A673 (cell line): ENCODE data around the gene NSUN6. TPM values are rescaled to one million over a fixed set of nuclear protein-coding genes. Genes with fewer than 3 reads are reported as not detected.
"Not testable (repeated sequence)": the region's sequence is repeated elsewhere in the genome, so short reads cannot be mapped to it uniquely, and the experiment has no call there.

Source experiments
- BruUV-seq: library from RNA; stranded (reverse); fragments of 400-500 nt; replicated peaks from 2 replicates; lab custom pipeline; 2021; lab: Mats Ljungman, UMichigan
- CTCF ChIA-PET: fragments of 300-600 bp; sonication (Branson Sonifier 250); formaldehyde crosslinking; loops from one replicate; lab custom pipeline; 2022; ENCODE audit warnings: antibody characterized with exemption; lab: Charles Lee
- POLR2A ChIA-PET: fragments of 300-600 bp; sonication (Branson Sonifier 250); formaldehyde crosslinking; loops from one replicate; lab custom pipeline; 2022; ENCODE audit warnings: antibody characterized with exemption; ENCODE audit not compliant: low non-redundant PET; lab: Charles Lee
- DNase-seq: peaks from one replicate; pipeline ENCODE4 v3.0.0-alpha.2; 2015; ENCODE audit warnings: low spot score
- H3K27ac ChIP-seq: fragments of 200-600 bp; sonication (generic); 2 replicates; pipeline ENCODE4 v1.5.1; 2016; ENCODE audit warnings: mixed run types, low read depth, mild to moderate bottlenecking, mixed read lengths, antibody characterized with exemption, low read length; ENCODE audit not compliant: poor library complexity, severe bottlenecking
- H3K27me3 ChIP-seq: fragments of 200-600 bp; sonication (generic); replicated peaks from 2 replicates; pipeline ENCODE4 v1.6.1; 2017; ENCODE audit warnings: mixed run types, low read depth, mild to moderate bottlenecking, mixed read lengths, antibody characterized with exemption, low read length; ENCODE audit not compliant: insufficient read depth, poor library complexity
- H3K36me3 ChIP-seq: fragments of 200-600 bp; sonication (generic); 2 replicates; pipeline ENCODE4 v1.6.1; 2016; ENCODE audit warnings: mixed run types, mild to moderate bottlenecking, mixed read lengths, antibody characterized with exemption, low read length; ENCODE audit not compliant: insufficient read depth, poor library complexity, severe bottlenecking
- H3K4me1 ChIP-seq: fragments of 200-600 bp; sonication (generic); 2 replicates; pipeline ENCODE4 v1.6.1; 2017; ENCODE audit warnings: mixed run types, mild to moderate bottlenecking, mixed read lengths, antibody characterized with exemption, low read length; ENCODE audit not compliant: insufficient read depth, poor library complexity, severe bottlenecking
- H3K4me3 ChIP-seq: fragments of 200-600 bp; sonication (generic); 2 replicates; pipeline ENCODE4 v1.5.1; 2016; ENCODE audit warnings: low read depth, mixed run types, mild to moderate bottlenecking, mixed read lengths, low read length; ENCODE audit not compliant: poor library complexity, severe bottlenecking
- H3K9me3 ChIP-seq: fragments of 200-600 bp; sonication (generic); 2 replicates; pipeline ENCODE4 v1.6.1; 2016; ENCODE audit warnings: mixed run types, low read depth, mild to moderate bottlenecking, mixed read lengths, antibody characterized with exemption, low read length; ENCODE audit not compliant: poor library complexity, severe bottlenecking
- CTCF ChIP-seq: fragments of 300-800, 200-600 bp; sonication (generic); conservative IDR thresholded peaks from 2 replicates; pipeline ENCODE4 v1.5.1; 2017; ENCODE audit warnings: low read depth, mild to moderate bottlenecking, antibody characterized with exemption, low read length, moderate library complexity, mixed read lengths
- EZH2 ChIP-seq: fragments of 200-600 bp; sonication (generic); IDR thresholded peaks from 2 replicates; pipeline ENCODE4 v1.6.1; 2017; ENCODE audit warnings: borderline replicate concordance, low read depth, mild to moderate bottlenecking, mixed read lengths, antibody characterized with exemption, low read length; ENCODE audit not compliant: poor library complexity, severe bottlenecking
- intact Hi-C: fragments of 100-400 bp; cut with micrococcal nuclease; formaldehyde crosslinking; loops from one replicate; pipeline ENCODE4 v1.10.0; 2022; ENCODE audit not compliant: unreplicated experiment
- total RNA-seq: library from RNA; stranded (reverse); gene quantifications from 2 replicates; pipeline ENCODE4 v1.2.3, GENCODE V29; 2021

Gene NSUN6
- total RNA-seq, 1 experiment from 2014 or later: 16.4 TPM

- ChIA-PET POLR2A (no interaction called here), CTCF (no interaction called here)
- H3K27ac ChIP-seq: no peak overlapping the region
- H3K9me3 ChIP-seq: no peaks in the 10 kb centered on the region
- intact Hi-C loops: no loop called here
- H3K36me3 ChIP-seq: no peaks in the 10 kb centered on the region
- TF ChIP-seq CTCF (no peak), EZH2 (no peak)
- H3K4me3 ChIP-seq: no peak overlapping the region
- no peaks in the 10 kb centered on the region for H3K27me3 ChIP-seq
- no peak for DNase-seq
- no TSS peak for BruUV-seq
- H3K4me1 ChIP-seq: peaks cover 5% of the 10 kb centered on the region
Observed at GRCh38 chr10:18635995-18636394, 15.4 kb downstream of the NSUN6 start.

GRCh38 chr10:18632500-18632899, 18.9 kb downstream of the NSUN6 start:
- H3K9me3 ChIP-seq, BruUV-seq, CTCF ChIA-PET, H3K27ac ChIP-seq, POLR2A ChIA-PET, H3K27me3 ChIP-seq, H3K36me3 ChIP-seq, H3K4me3 ChIP-seq, intact Hi-C loops, DNase-seq, H3K4me1 ChIP-seq: not testable (repeated sequence)

- intact Hi-C loops, CTCF ChIA-PET: not testable (repeated sequence)
- BruUV-seq: TSS peak; percentile 51
Observed at GRCh38 chr10:18627452-18628018, 23.9 kb downstream of the NSUN6 start.

GRCh38 chr10:18625886-18626285, 25.5 kb downstream of the NSUN6 start:
- DNase-seq: no peak
- H3K9me3 ChIP-seq: no peaks in the 10 kb centered on the region
- TF ChIP-seq CTCF (no peak), EZH2 (no peak)
- intact Hi-C loops: no loop called here
- H3K4me3 ChIP-seq: no peak overlapping the region
- H3K4me1 ChIP-seq: peaks cover 5% of the 10 kb centered on the region
- no peak overlapping the region for H3K27ac ChIP-seq
- no peaks in the 10 kb centered on the region for H3K36me3 ChIP-seq
- H3K27me3 ChIP-seq: no peaks in the 10 kb centered on the region
- BruUV-seq: no TSS peak
- ChIA-PET CTCF (no interaction called here), POLR2A (no interaction called here)

More at GRCh38 chr10:18627452-18628018, 23.9 kb downstream of the NSUN6 start:
- POLR2A ChIA-PET, H3K9me3 ChIP-seq, H3K36me3 ChIP-seq, H3K27me3 ChIP-seq, H3K4me1 ChIP-seq: not testable (repeated sequence)
- DNase-seq: peak; percentile 84
- H3K27ac ChIP-seq: peak overlapping the region; percentile 70
- peak overlapping the region; percentile 51 for H3K4me3 ChIP-seq

- H3K27me3 ChIP-seq, H3K9me3 ChIP-seq, H3K4me1 ChIP-seq, CTCF ChIA-PET, DNase-seq, BruUV-seq, H3K4me3 ChIP-seq, H3K36me3 ChIP-seq, H3K27ac ChIP-seq, intact Hi-C loops, POLR2A ChIA-PET: not testable (repeated sequence)
Observed at GRCh38 chr10:18623671-18624070, 27.7 kb downstream of the NSUN6 start.
